ENCODE results near the gene GMDS. TPM values are rescaled to one million over a fixed set of nuclear protein-coding genes. Genes with fewer than 3 reads are reported as not detected.
A peak's percentile ranks its signal among the peaks of the same experiment; 100 is the strongest.

Gene GMDS
- total and polyA plus RNA-seq, 4 donors: 7.3 to 28.3 (median 16.1) TPM

DNA sequence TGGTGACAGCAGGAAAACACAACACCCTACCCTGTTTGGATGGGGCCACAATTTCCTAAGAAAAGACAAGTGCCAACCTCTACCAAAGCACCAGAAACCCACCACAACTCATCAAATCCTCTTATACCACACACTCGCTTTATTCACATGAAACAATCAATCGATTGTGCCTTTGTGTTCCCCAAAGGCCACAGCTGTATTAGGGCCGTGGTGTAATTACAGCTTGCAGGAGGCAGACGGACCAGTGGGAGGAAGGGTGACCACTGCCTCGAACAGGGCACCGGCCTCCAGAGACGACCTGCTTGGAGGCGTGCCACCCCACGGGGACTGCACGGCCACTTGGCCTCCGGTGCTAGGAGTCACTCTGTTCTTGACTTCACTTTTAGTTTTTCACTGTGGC is 371.6 kb downstream of the GMDS start:
- H3K4me3 ChIP-seq: no peak overlapping the region
- peaks cover 0 to 57% (median 43%) of the 10 kb centered on the region in 3 donors for H3K27me3 ChIP-seq (ENCODE audit: control insufficient read depth in 3 of 3, insufficient read depth in 3 of 3, low read length in 2 of 3)
- peaks cover 0 to 25% (median 9%) of the 10 kb centered on the region in 5 donors for H3K4me1 ChIP-seq (ENCODE audit: control insufficient read depth in 5 of 5, insufficient read depth in 5 of 5, low read length in 5 of 5)
- no peak overlapping the region for H3K9ac ChIP-seq (ENCODE audit: insufficient read depth in 1 of 2, low read length in 2 of 2)
- ATAC-seq (ENCODE audit: insufficient read depth, low FRiP score): no peak
- H3K36me3 ChIP-seq (ENCODE audit: control insufficient read depth in 4 of 4, insufficient read depth in 4 of 4, low read length in 4 of 4): no peaks in the 10 kb centered on the region
- TF ChIP-seq, protein P1, sequence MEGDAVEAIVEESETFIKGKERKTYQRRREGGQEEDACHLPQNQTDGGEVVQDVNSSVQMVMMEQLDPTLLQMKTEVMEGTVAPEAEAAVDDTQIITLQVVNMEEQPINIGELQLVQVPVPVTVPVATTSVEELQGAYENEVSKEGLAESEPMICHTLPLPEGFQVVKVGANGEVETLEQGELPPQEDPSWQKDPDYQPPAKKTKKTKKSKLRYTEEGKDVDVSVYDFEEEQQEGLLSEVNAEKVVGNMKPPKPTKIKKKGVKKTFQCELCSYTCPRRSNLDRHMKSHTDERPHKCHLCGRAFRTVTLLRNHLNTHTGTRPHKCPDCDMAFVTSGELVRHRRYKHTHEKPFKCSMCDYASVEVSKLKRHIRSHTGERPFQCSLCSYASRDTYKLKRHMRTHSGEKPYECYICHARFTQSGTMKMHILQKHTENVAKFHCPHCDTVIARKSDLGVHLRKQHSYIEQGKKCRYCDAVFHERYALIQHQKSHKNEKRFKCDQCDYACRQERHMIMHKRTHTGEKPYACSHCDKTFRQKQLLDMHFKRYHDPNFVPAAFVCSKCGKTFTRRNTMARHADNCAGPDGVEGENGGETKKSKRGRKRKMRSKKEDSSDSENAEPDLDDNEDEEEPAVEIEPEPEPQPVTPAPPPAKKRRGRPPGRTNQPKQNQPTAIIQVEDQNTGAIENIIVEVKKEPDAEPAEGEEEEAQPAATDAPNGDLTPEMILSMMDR (IDR thresholded peaks at IDR 0.05; ENCODE audit: control extremely low read depth, extremely low read depth): no peak
- H3K27ac ChIP-seq (ENCODE audit: low read depth in 1 of 2, low read length in 1 of 2): no peak overlapping the region
- H3K9me3 ChIP-seq (ENCODE audit: control insufficient read depth in 4 of 4, insufficient read depth in 3 of 4, low read length in 3 of 4): no peaks in the 10 kb centered on the region
- 87 to 90% methylated on average over 11 of the region's 11 CpGs for WGBS, 2 donors
- no peak for DNase-seq

DNA sequence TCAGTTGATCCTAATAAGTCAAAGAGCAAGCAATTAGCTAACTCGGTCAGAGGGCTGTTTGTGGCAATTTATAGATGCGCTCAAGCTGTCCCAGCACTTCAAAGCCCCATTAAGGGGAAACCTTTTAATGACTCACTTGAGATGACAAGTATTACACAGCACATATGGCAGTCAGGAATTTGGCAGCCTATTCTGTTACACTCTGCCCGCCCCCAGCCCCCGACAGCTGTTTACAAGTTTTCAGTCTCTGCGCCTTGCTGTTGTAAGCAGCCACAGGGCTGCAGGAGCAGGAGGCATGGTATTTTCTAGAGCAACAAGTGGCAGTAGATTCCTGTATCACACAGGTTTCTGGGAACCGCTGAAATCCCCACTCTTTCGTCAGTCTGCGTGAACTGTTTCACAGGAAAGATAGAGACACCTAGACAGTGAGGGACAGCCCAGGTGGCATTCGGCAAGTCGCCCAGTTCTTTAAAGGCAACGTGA is 372.7 kb downstream of the GMDS start:
- TF ChIP-seq, protein P1 (IDR thresholded peaks at IDR 0.05; ENCODE audit: control extremely low read depth, extremely low read depth): no peak
- Histone ChIP-seq H3K4me3 (no peak overlapping the region), H3K36me3 (ENCODE audit: control insufficient read depth in 4 of 4, insufficient read depth in 4 of 4, low read length in 4 of 4) (no peaks in the 10 kb centered on the region), H3K27ac (ENCODE audit: low read depth in 1 of 2, low read length in 1 of 2) (no peak overlapping the region), H3K9ac (ENCODE audit: insufficient read depth in 1 of 2, low read length in 2 of 2) (no peak overlapping the region), H3K27me3 (ENCODE audit: control insufficient read depth in 3 of 3, insufficient read depth in 3 of 3, low read length in 2 of 3) (peaks cover 0 to 66% (median 45%) of the 10 kb centered on the region in 3 donors), H3K9me3 (ENCODE audit: control insufficient read depth in 4 of 4, insufficient read depth in 3 of 4, low read length in 3 of 4) (no peaks in the 10 kb centered on the region), H3K4me1 (ENCODE audit: control insufficient read depth in 5 of 5, insufficient read depth in 5 of 5, low read length in 5 of 5) (peaks cover 0 to 25% (median 9%) of the 10 kb centered on the region in 5 donors)
- 68 to 81% methylated on average over 11 of the region's 11 CpGs for WGBS, 2 donors
- DNase-seq (peak; percentile 91 to 97 (median 96)), ATAC-seq (ENCODE audit: insufficient read depth, low FRiP score) (peak; percentile 56)

DNA sequence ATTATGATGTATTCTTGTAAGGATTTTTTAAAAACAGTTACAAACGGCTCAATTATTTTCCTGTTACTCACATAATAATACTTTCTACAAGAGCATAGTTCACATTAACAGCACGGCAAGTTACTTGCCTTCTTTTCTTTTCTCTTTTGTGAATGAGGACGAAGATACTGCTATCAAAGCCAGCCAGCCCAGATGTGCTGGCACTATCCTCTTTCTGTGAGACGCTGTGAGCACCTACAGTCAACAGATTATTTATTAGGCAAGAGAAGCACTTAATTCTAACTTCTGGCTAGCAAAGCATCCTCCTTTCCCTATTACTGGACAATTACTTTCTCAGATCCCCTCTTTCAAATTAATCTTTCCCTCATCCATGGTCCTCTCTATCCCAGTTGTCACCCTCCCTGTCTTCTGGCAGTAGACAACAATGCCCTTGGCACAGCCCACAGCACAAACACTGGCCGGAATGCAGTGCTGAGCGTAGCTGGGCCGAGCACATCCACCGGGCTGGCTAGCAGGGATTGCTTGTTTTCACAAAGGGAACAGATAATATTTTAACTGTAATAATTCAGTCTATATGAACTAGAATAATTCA is 373.6 kb downstream of the GMDS start:
- no peaks in the 10 kb centered on the region for H3K9me3 ChIP-seq (ENCODE audit: control insufficient read depth in 4 of 4, insufficient read depth in 3 of 4, low read length in 3 of 4)
- TF ChIP-seq, protein P1 (IDR thresholded peaks at IDR 0.05; ENCODE audit: control extremely low read depth, extremely low read depth): no peak
- H3K4me3 ChIP-seq: no peak overlapping the region
- no peak overlapping the region for H3K27ac ChIP-seq (ENCODE audit: low read depth in 1 of 2, low read length in 1 of 2)
- peaks cover 0 to 25% (median 9%) of the 10 kb centered on the region in 5 donors for H3K4me1 ChIP-seq (ENCODE audit: control insufficient read depth in 5 of 5, insufficient read depth in 5 of 5, low read length in 5 of 5)
- ATAC-seq (ENCODE audit: insufficient read depth, low FRiP score) (no peak), DNase-seq (peak in 2 of 3 donors; percentile 34 to 35)
- H3K27me3 ChIP-seq (ENCODE audit: control insufficient read depth in 3 of 3, insufficient read depth in 3 of 3, low read length in 2 of 3): peaks cover 0 to 68% (median 45%) of the 10 kb centered on the region in 3 donors
- 70 to 87% methylated on average over 8 of the region's 8 CpGs for WGBS, 2 donors
- H3K9ac ChIP-seq (ENCODE audit: insufficient read depth in 1 of 2, low read length in 2 of 2): no peak overlapping the region
- H3K36me3 ChIP-seq (ENCODE audit: control insufficient read depth in 4 of 4, insufficient read depth in 4 of 4, low read length in 4 of 4): no peaks in the 10 kb centered on the region

Data from lung (tissue), 12 donors.